Esophagus squamous epithelium (tissue), 5 donors: ENCODE results near the gene RAI14. TPM values are rescaled to one million over a fixed set of nuclear protein-coding genes. Genes with fewer than 3 reads are reported as not detected.

Experiments
- DNase-seq: peaks from one replicate; lab custom pipeline; 2025; lab: John Stamatoyannopoulos, UW
- H3K27ac ChIP-seq, 4 donors: fragments of 200-600 bp; sonication (generic); one replicate each; pipeline ENCODE4 v1.5.1; 2016 to 2019; ENCODE audit warnings: mild to moderate bottlenecking in 1 of 4
- H3K27me3 ChIP-seq, 4 donors: fragments of 200-600 bp; sonication (generic); 1 replicate in 3 of 4; 2 replicates in 1 of 4; pipeline versions ENCODE4 v1.5.1 to v1.6.0; 2017 to 2021; ENCODE audit warnings: antibody characterized with exemption in 1 of 4
- H3K36me3 ChIP-seq, 3 donors: fragments of 200-600 bp; sonication (generic); one replicate each; pipeline ENCODE4 v1.5.1; 2016 to 2019
- H3K4me1 ChIP-seq, 3 donors: fragments of 200-600 bp; sonication (generic); one replicate each; pipeline ENCODE4 v1.5.1; 2017 to 2019
- H3K4me3 ChIP-seq, 4 donors: fragments of 200-600 bp; sonication (generic); 1 replicate in 3 of 4; 2 replicates in 1 of 4; pipeline ENCODE4 v1.5.1; 2016 to 2019; ENCODE audit warnings: mild to moderate bottlenecking in 2 of 4, moderate library complexity in 1 of 4
- H3K9me3 ChIP-seq, 3 donors: fragments of 200-600 bp; sonication (generic); one replicate each; pipeline ENCODE4 v1.5.1; 2016 to 2019
- POLR2A ChIP-seq, 4 donors: fragments of 450-650 bp; IDR thresholded peaks; one replicate each; pipeline ENCODE4 v1.6.1; 2017; ENCODE audit warnings: antibody characterized with exemption in 4 of 4, mild to moderate bottlenecking in 4 of 4, moderate library complexity in 3 of 4
- WGBS, 2 donors: methylation state at CpG; one replicate each; pipeline ENCODE4 v1.1.5; 2018; 5-methylcytosine and 5-hydroxymethylcytosine counted together
- intact Hi-C: fragments of 100-400 bp; cut with DNase I; formaldehyde crosslinking; loops from one replicate; pipeline ENCODE4 v1.15.0; 2022
- total RNA-seq, 4 donors: library from RNA; depleted of rRNA; stranded (reverse); fragments of >200 nt; gene quantifications; one replicate each; pipeline ENCODE4 v1.1.0, GENCODE V29; 2016
- TF ChIP-seq, protein P1 (sequence below), 6 experiments: fragments of 450-650 bp in 4 of 6; fragments of 200-600 bp in 2 of 6; sonication (generic) in 2 of 6; IDR thresholded peaks; one replicate each; pipeline ENCODE4 v1.5.1; 2016 to 2019; ENCODE audit warnings: antibody characterized with exemption in 6 of 6, mild to moderate bottlenecking in 4 of 6, moderate library complexity in 4 of 6
- donor health status: DM: yes; HTN: yes; CAD: no.

RAI14 gene
- total RNA-seq, 4 donors from 2014 or later = 5.2 to 18.7 (median 9.0) TPM

DNA sequence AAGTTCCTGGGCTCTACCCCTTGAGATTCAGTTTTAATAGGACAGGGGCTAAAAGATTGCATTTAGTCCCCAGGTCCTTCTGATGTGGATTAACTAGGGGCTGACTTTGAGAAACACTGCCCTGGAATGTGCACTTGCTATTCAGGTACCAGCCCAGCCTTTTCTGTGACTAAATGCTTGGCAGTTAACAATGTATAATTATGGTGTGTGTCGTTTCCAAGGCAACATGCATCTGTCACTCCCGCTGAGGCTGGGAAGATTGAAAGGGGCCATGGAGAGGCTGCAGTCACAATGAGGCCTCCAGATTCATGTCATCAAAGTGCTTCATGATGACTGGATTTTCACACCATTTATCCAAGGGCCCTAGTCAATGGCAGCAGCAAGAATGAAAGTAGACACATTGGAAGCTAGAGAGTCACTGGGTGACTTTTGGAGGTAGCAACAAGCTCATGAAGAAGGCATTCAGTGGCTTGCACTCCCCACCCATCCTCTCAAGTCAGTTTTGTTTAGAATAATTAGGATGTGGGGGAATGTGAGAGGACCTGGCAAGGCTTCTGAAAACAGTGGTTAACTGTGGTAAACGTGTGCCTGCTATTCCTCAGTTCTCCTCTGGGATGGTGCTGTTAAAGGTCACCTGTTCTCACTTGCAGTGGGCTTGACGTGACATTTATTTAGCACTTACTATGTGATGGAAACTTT lies 28.3 kb downstream of the RAI14 start:
- Histone ChIP-seq H3K27me3 (no peaks in the 10 kb centered on the region), H3K9me3 (no peaks in the 10 kb centered on the region), H3K27ac (no peak overlapping the region), H3K36me3 (no peaks in the 10 kb centered on the region), H3K4me1 (peaks cover 0 to 40% (median 11%) of the 10 kb centered on the region in 3 donors), H3K4me3 (no peak overlapping the region)
- DNase-seq = no peak
- intact Hi-C loops = no loop called here
- TF ChIP-seq, protein P1, sequence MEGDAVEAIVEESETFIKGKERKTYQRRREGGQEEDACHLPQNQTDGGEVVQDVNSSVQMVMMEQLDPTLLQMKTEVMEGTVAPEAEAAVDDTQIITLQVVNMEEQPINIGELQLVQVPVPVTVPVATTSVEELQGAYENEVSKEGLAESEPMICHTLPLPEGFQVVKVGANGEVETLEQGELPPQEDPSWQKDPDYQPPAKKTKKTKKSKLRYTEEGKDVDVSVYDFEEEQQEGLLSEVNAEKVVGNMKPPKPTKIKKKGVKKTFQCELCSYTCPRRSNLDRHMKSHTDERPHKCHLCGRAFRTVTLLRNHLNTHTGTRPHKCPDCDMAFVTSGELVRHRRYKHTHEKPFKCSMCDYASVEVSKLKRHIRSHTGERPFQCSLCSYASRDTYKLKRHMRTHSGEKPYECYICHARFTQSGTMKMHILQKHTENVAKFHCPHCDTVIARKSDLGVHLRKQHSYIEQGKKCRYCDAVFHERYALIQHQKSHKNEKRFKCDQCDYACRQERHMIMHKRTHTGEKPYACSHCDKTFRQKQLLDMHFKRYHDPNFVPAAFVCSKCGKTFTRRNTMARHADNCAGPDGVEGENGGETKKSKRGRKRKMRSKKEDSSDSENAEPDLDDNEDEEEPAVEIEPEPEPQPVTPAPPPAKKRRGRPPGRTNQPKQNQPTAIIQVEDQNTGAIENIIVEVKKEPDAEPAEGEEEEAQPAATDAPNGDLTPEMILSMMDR (IDR thresholded peaks at IDR 0.05) = peak in 1 of 6 experiments; percentile 20
- TF ChIP-seq POLR2A (IDR thresholded peaks at IDR 0.05) = no peak
- 32 to 70% methylated on average over 2 to 4 of the region's 4 CpGs for WGBS, 2 donors

DNA sequence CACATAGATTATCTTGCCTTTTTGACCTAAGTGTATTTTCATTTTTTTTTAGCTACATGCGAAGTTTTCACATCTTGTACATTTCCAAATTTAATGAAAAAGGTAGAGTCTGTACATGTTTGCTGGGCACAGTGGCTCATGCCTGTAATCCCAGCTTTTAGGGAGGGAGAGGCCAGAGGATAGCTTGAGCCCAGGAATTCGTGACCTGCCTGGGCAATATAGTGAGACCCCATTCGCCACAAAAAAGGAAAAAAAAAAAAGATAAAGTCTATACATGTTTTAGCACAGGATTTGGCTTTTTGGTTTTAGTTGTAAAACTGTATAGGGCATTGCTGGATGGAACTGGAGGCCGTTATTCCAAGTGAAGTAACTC lies 28.8 kb downstream of the RAI14 start:
- H3K27me3 ChIP-seq = no peaks in the 10 kb centered on the region
- no peak overlapping the region for H3K27ac ChIP-seq
- 77 to 80% methylated on average over 4 of the region's 4 CpGs for WGBS, 2 donors
- TF ChIP-seq, protein P1 (IDR thresholded peaks at IDR 0.05) = no peak
- no peak for TF ChIP-seq POLR2A (IDR thresholded peaks at IDR 0.05)
- no peak for DNase-seq
- peaks cover 0 to 40% (median 11%) of the 10 kb centered on the region in 3 donors for H3K4me1 ChIP-seq
- no peaks in the 10 kb centered on the region for H3K36me3 ChIP-seq
- H3K9me3 ChIP-seq = no peaks in the 10 kb centered on the region
- intact Hi-C loops = no loop called here
- H3K4me3 ChIP-seq = no peak overlapping the region

DNA sequence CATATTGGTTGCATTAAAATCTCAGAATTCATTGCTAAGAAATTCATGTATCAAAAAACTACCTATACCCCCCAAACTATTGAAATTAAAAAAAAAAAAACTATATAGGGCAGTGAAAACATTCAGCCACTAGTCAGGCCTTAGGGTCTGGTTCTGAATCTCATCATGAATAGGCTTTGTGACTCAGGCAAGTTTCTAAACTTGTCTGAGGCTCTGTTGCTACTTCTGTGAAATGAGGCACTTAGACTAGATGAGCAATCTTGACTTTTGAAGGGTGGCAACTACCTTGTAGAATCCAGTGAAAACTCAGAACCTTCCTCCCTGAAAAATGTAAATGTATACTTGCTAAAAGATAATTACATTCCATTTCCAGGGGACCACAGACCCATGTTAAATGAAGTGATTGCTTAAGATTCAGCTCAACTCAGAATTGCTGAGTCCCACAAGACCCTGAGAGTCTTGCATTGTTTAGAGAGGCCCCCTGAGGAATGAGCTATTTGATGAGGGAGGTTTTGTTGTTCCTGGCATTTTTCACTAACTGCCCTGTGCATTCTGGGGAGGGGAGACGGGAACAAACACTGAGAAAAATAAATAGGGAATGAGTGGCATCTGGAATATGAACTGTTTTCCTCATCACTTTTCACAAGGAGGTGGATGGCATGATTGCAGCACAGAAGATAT lies 29.5 kb downstream of the RAI14 start:
- TF ChIP-seq, protein P1 (IDR thresholded peaks at IDR 0.05) = no peak
- no peak for TF ChIP-seq POLR2A (IDR thresholded peaks at IDR 0.05)
- Histone ChIP-seq H3K36me3 (no peaks in the 10 kb centered on the region), H3K9me3 (no peaks in the 10 kb centered on the region), H3K4me3 (no peak overlapping the region), H3K4me1 (peaks cover 0 to 40% (median 11%) of the 10 kb centered on the region in 3 donors), H3K27ac (no peak overlapping the region), H3K27me3 (no peaks in the 10 kb centered on the region)
- WGBS, 2 donors = 80 to 85% methylated on average over 1 of the region's 1 CpG
- no peak for DNase-seq
- intact Hi-C loops = no loop called here

DNA sequence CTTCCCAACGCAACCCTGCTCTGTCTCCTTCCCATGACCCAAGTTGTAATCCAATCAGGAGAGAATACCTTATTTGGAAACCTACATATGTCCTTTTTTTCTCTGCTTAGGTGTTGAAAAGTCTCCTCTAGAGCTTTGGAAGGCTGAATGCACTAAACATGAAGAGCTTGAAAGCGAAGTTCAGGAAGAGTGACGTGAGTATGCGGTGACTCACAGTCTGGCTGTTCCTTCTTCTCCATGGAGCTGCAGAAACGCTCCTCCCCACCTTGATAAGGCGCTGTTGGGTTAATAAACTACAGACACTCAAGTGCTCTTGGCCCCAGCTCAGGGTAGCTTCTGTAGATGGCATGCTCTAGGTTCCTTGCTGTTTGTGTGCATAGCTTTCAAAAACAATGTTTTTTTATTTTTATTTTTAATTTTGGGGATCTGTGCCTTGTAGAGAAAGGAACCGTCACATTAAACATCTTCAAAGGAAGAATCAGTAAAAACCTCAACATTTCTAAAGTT lies 30.7 kb downstream of the RAI14 start:
- WGBS, 2 donors = 30 to 45% methylated on average over 7 of the region's 7 CpGs
- H3K27me3 ChIP-seq = no peaks in the 10 kb centered on the region
- no peak overlapping the region for H3K4me3 ChIP-seq
- no peak for TF ChIP-seq POLR2A (IDR thresholded peaks at IDR 0.05)
- TF ChIP-seq, protein P1 (IDR thresholded peaks at IDR 0.05) = peak in 1 of 6 experiments; percentile 13
- H3K9me3 ChIP-seq = no peaks in the 10 kb centered on the region
- DNase-seq = no peak
- intact Hi-C loops = no loop called here
- H3K27ac ChIP-seq = peak overlapping the region in 1 of 4 donors; percentile 16
- H3K36me3 ChIP-seq = no peaks in the 10 kb centered on the region
- peaks cover 0 to 40% (median 11%) of the 10 kb centered on the region in 3 donors for H3K4me1 ChIP-seq
